SK-N-SH treated with all-trans-retinoic acid at 6 μM for 48 hours (cell line): Measurements from ENCODE around the gene GARS1.

Experiments used
- ATAC-seq: fragments of 200-7000 bp; cut with Tn5 transposase; 3 replicates; pipeline ENCODE4 v1.9.1; 2020; ENCODE audit warnings: mild to moderate bottlenecking, moderate library complexity
- ARNTL ChIP-seq: fragments of 450-650 bp; formaldehyde crosslinking; IDR thresholded peaks from 2 replicates; pipeline ENCODE4 v1.5.0; 2020; ENCODE audit warnings: low read depth, mild to moderate bottlenecking, moderate library complexity, borderline replicate concordance
- BACH2 ChIP-seq: fragments of 250-450 bp; sonication (Bioruptor Pico); IDR thresholded peaks from 2 replicates; pipeline ENCODE4 v1.9.0; 2021; ENCODE audit warnings: mild to moderate bottlenecking, borderline replicate concordance
- CREB5 ChIP-seq: fragments of 250-450 bp; sonication (Bioruptor Pico); IDR thresholded peaks from 2 replicates; pipeline ENCODE4 v1.5.1; 2020; ENCODE audit warnings: low read depth, mild to moderate bottlenecking, moderate library complexity
- CSDC2 ChIP-seq: fragments of 250-450 bp; sonication (Bioruptor Pico); IDR thresholded peaks from 2 replicates; pipeline ENCODE4 v1.5.0; 2020; ENCODE audit warnings: mild to moderate bottlenecking, moderate library complexity
- CSRNP3 ChIP-seq: fragments of 250-450 bp; sonication (Bioruptor Pico); IDR thresholded peaks from 2 replicates; pipeline ENCODE4 v1.5.1; 2021; ENCODE audit warnings: mild to moderate bottlenecking, moderate library complexity
- ESRRG ChIP-seq: fragments of 250-450 bp; sonication (Bioruptor Pico); IDR thresholded peaks from 2 replicates; pipeline ENCODE4 v1.6.1; 2021; ENCODE audit warnings: mild to moderate bottlenecking
- ISL1 ChIP-seq: fragments of 250-450 bp; sonication (Bioruptor Pico); IDR thresholded peaks from 2 replicates; pipeline ENCODE4 v2.1.2; 2022; ENCODE audit warnings: mild to moderate bottlenecking, moderate library complexity
- OSR1 ChIP-seq: fragments of 250-450 bp; sonication (Bioruptor Pico); IDR thresholded peaks from 2 replicates; pipeline ENCODE4 v1.8.0; 2022; ENCODE audit warnings: moderate library complexity, mild to moderate bottlenecking, inconsistent platforms
- PATZ1 ChIP-seq: fragments of 250-450 bp; sonication (Bioruptor Pico); IDR thresholded peaks from 2 replicates; pipeline ENCODE4 v1.8.0; 2020; ENCODE audit warnings: mild to moderate bottlenecking, moderate library complexity, borderline replicate concordance
- POU6F1 ChIP-seq: fragments of 250-450 bp; sonication (Bioruptor Pico); IDR thresholded peaks from 2 replicates; pipeline ENCODE4 v1.8.0; 2021; ENCODE audit warnings: low read depth, mild to moderate bottlenecking, moderate library complexity, borderline replicate concordance
- PPARA ChIP-seq: fragments of 250-450 bp; sonication (Bioruptor Pico); IDR thresholded peaks from 2 replicates; pipeline ENCODE4 v1.5.0; 2020; ENCODE audit warnings: mild to moderate bottlenecking, borderline replicate concordance
- RARB ChIP-seq: fragments of 250-450 bp; sonication (Bioruptor Pico); IDR thresholded peaks from 2 replicates; pipeline ENCODE4 v1.8.0; 2021; ENCODE audit warnings: mild to moderate bottlenecking, moderate library complexity
- SNAI2 ChIP-seq: fragments of 250-450 bp; sonication (Bioruptor Pico); IDR thresholded peaks from 2 replicates; pipeline ENCODE4 v1.5.0; 2020; ENCODE audit warnings: mild to moderate bottlenecking, moderate library complexity
- TCF4 ChIP-seq: fragments of 250-450 bp; sonication (Bioruptor Pico); IDR thresholded peaks from 2 replicates; pipeline ENCODE4 v1.8.0; 2021; ENCODE audit warnings: mild to moderate bottlenecking, moderate library complexity, borderline replicate concordance
- TOX ChIP-seq: fragments of 250-450 bp; sonication (Bioruptor Pico); IDR thresholded peaks from 2 replicates; pipeline ENCODE4 v1.8.0; 2021; ENCODE audit warnings: mild to moderate bottlenecking, moderate library complexity, borderline replicate concordance
- TSHZ2 ChIP-seq: fragments of 250-450 bp; sonication (Bioruptor Pico); IDR thresholded peaks from 2 replicates; pipeline ENCODE4 v1.5.0; 2020; ENCODE audit warnings: mild to moderate bottlenecking, moderate library complexity
- ZFP3 ChIP-seq: fragments of 250-450 bp; sonication (Bioruptor Pico); IDR thresholded peaks from 2 replicates; pipeline ENCODE4 v1.5.0; 2020; ENCODE audit warnings: mild to moderate bottlenecking, moderate library complexity
- ZFP30 ChIP-seq: fragments of 450-650 bp; formaldehyde crosslinking; IDR thresholded peaks from 2 replicates; pipeline ENCODE4 v1.5.0; 2022; ENCODE audit warnings: mild to moderate bottlenecking, moderate library complexity
- ZNF565 ChIP-seq: fragments of 450-650 bp; formaldehyde crosslinking; conservative IDR thresholded peaks from 2 replicates; pipeline ENCODE4 v1.5.0; 2020; ENCODE audit warnings: low read depth, mild to moderate bottlenecking, moderate library complexity
- ZNF70 ChIP-seq: fragments of 450-650 bp; formaldehyde crosslinking; IDR thresholded peaks from 2 replicates; pipeline ENCODE4 v1.5.0; 2020; ENCODE audit warnings: mild to moderate bottlenecking, moderate library complexity
- ZNF8 ChIP-seq: fragments of 450-650 bp; formaldehyde crosslinking; IDR thresholded peaks from 2 replicates; pipeline ENCODE4 v1.5.0; 2020; ENCODE audit warnings: mild to moderate bottlenecking, moderate library complexity

Gene GARS1

GRCh38 chr7:30663414-30663813 lies 68.7 kb downstream of the GARS1 start:
- ATAC-seq: no peak
- TF ChIP-seq CSRNP3 (CRISPR knock-in tag) (no peak), CSDC2 (CRISPR knock-in tag) (no peak), RARB (CRISPR knock-in tag) (no peak), PATZ1 (no peak), PPARA (CRISPR knock-in tag) (no peak), ZFP3 (CRISPR knock-in tag) (no peak), TOX (CRISPR knock-in tag) (no peak), ESRRG (no peak), BACH2 (CRISPR knock-in tag) (no peak), TSHZ2 (CRISPR knock-in tag) (no peak), ZNF565 (CRISPR knock-in tag) (no peak)

GRCh38 chr7:30664184-30664885 lies 69.7 kb downstream of the GARS1 start:
- ATAC-seq: no peak

More at GRCh38 chr7:30664184-30664885, 69.7 kb downstream of the GARS1 start:
- TF ChIP-seq POU6F1 (CRISPR knock-in tag) (no peak), BACH2 (CRISPR knock-in tag) (no peak), ZFP3 (CRISPR knock-in tag) (no peak), TCF4 (CRISPR knock-in tag) (no peak), OSR1 (no peak), SNAI2 (CRISPR knock-in tag) (no peak), ARNTL (CRISPR knock-in tag) (no peak), TOX (CRISPR knock-in tag) (no peak), RARB (CRISPR knock-in tag) (no peak), ESRRG (no peak), ZNF8 (no peak), CSDC2 (CRISPR knock-in tag) (no peak), ZFP30 (CRISPR knock-in tag) (no peak), ISL1 (CRISPR knock-in tag) (no peak), PATZ1 (no peak), ZNF565 (CRISPR knock-in tag) (no peak), CREB5 (CRISPR knock-in tag) (no peak), PPARA (CRISPR knock-in tag) (no peak), ZNF70 (no peak), TSHZ2 (CRISPR knock-in tag) (no peak)
